HepG2 (cell line): Measurements from ENCODE around the gene MYH7B. TPM values are rescaled to one million over a fixed set of nuclear protein-coding genes. Genes with fewer than 3 reads are reported as not detected.

Experiments
- ATAC-seq: fragments of 200-7000 bp; cut with Tn5 transposase; 3 replicates; pipeline ENCODE4 v1.9.1; 2020; ENCODE audit warnings: mild to moderate bottlenecking, moderate library complexity
- BruUV-seq: library from RNA; stranded (reverse); fragments of 400-500 nt; replicated peaks from 2 replicates; lab custom pipeline; 2021; lab: Mats Ljungman, UMichigan
- CTCF ChIA-PET: fragments of 300-600 bp; formaldehyde crosslinking; extraction: SDS; loops from one replicate; lab custom pipeline; 2021; ENCODE audit warnings: low total read pairs, inconsistent platforms, low intra/inter-chr PET ratio; lab: Yijun Ruan, JAX
- POLR2A ChIA-PET: fragments of 350-600 bp; sonication (Branson Sonifier 250); formaldehyde crosslinking; loops from one replicate; lab custom pipeline; 2020; ENCODE audit warnings: antibody characterized with exemption, inconsistent platforms; lab: Yijun Ruan, JAX
- DNase-seq: peaks from one replicate; pipeline ENCODE4 v3.0.0-alpha.2; 2015; ENCODE audit warnings: low spot score
- FAIRE-seq: peaks from 3 replicates; lab custom pipeline; 2011; peaks lifted over from hg19 to GRCh38; lab: Jason Lieb, UNC
- H2AFZ ChIP-seq: one replicate; pipeline ENCODE4 v1.6.1; 2011; ENCODE audit warnings: low read length, inconsistent platforms
- H3K27ac ChIP-seq: fragments of 300-600 bp; 3 replicates; pipeline ENCODE4 v1.8.0; 2011; ENCODE audit warnings: mixed run types, mild to moderate bottlenecking, mixed read lengths, low read length, inconsistent platforms; ENCODE audit not compliant: insufficient read depth; ENCODE audit errors: extremely low read length
- H3K27me3 ChIP-seq, 2 experiments: fragments of 200-600 bp in 1 of 2; 2 replicates in 1 of 2; 3 replicates in 1 of 2; pipeline versions ENCODE4 v1.6.0 to v1.8.0; 2011; ENCODE audit warnings: low read length in 2 of 2, mild to moderate bottlenecking in 2 of 2, moderate library complexity in 2 of 2, inconsistent platforms in 1 of 2; ENCODE audit not compliant: insufficient read depth in 2 of 2, control insufficient read depth in 1 of 2
- H3K36me3 ChIP-seq, 2 experiments: fragments of 200-600 bp in 1 of 2; replicated peaks in 1 of 2; 2 replicates in 1 of 2; 3 replicates in 1 of 2; pipeline versions ENCODE4 v1.5.1 to v1.8.0; 2011; ENCODE audit warnings: low read length in 2 of 2, inconsistent platforms in 1 of 2; ENCODE audit not compliant: insufficient read depth in 2 of 2, control insufficient read depth in 1 of 2
- H3K4me1 ChIP-seq: 2 replicates; pipeline ENCODE4 v1.5.1; 2012; ENCODE audit warnings: low read length, inconsistent platforms; ENCODE audit not compliant: insufficient read depth
- H3K4me2 ChIP-seq: 2 replicates; pipeline ENCODE4 v1.6.0; 2011; ENCODE audit warnings: low read depth, low read length, inconsistent platforms
- H3K4me3 ChIP-seq, 3 experiments: fragments of 200-600 bp in 1 of 3; sonication (generic), shearing (Covaris generic) in 1 of 3; replicated peaks in 1 of 3; 2 replicates each; pipeline ENCODE4 v1.5.1; 2011 to 2016; ENCODE audit warnings: low read length in 3 of 3, inconsistent platforms in 2 of 3, low read depth in 2 of 3, mild to moderate bottlenecking in 2 of 3, control low read depth in 1 of 3, mixed read lengths in 1 of 3; ENCODE audit not compliant: insufficient read depth in 1 of 3
- H3K79me2 ChIP-seq: one replicate; pipeline ENCODE4 v1.6.1; 2011; ENCODE audit warnings: low read length, inconsistent platforms; ENCODE audit not compliant: insufficient read depth
- H3K9ac ChIP-seq: 2 replicates; pipeline ENCODE4 v1.6.0; 2011; ENCODE audit warnings: mild to moderate bottlenecking, low read depth, low read length, inconsistent platforms; ENCODE audit not compliant: insufficient read depth
- H3K9me3 ChIP-seq: 2 replicates; pipeline ENCODE4 v1.5.1; 2012; ENCODE audit warnings: mild to moderate bottlenecking, low read length
- H4K20me1 ChIP-seq: 2 replicates; pipeline ENCODE4 v1.6.0; 2011; ENCODE audit warnings: inconsistent platforms, mild to moderate bottlenecking, low read length, moderate library complexity; ENCODE audit not compliant: insufficient read depth
- AKNA ChIP-seq: sonication (generic); formaldehyde crosslinking; IDR thresholded peaks from 2 replicates; pipeline ENCODE4 v1.4.0; 2020; ENCODE audit warnings: missing genetic modification reagents, borderline replicate concordance
- FOXP4 ChIP-seq: sonication (generic); formaldehyde crosslinking; IDR thresholded peaks from 2 replicates; pipeline ENCODE4 v1.4.0; 2020; ENCODE audit warnings: missing genetic modification reagents
- IRF9 ChIP-seq: sonication (generic); formaldehyde crosslinking; IDR thresholded peaks from 2 replicates; pipeline ENCODE4 v1.8.0; 2022; ENCODE audit warnings: missing genetic modification reagents, mild to moderate bottlenecking, borderline replicate concordance
- MAFG ChIP-seq: sonication (generic); formaldehyde crosslinking; IDR thresholded peaks from 2 replicates; pipeline ENCODE4 v1.5.1; 2020; ENCODE audit warnings: mild to moderate bottlenecking, missing genetic modification reagents
- NFKBIZ ChIP-seq: IDR thresholded peaks from 2 replicates; pipeline ENCODE4 v1.6.1; 2018; ENCODE audit warnings: missing genetic modification reagents, missing compliant biosample characterization
- POLR2A ChIP-seq, 2 experiments: IDR thresholded peaks; 2 replicates each; pipeline ENCODE4 v1.6.1; 2011; ENCODE audit warnings: low read depth in 2 of 2, low read length in 2 of 2, mild to moderate bottlenecking in 1 of 2, moderate library complexity in 1 of 2; ENCODE audit not compliant: insufficient read depth in 1 of 2
- PREB ChIP-seq: sonication (generic); formaldehyde crosslinking; IDR thresholded peaks from 2 replicates; pipeline ENCODE4 v1.4.0; 2020; ENCODE audit warnings: missing genetic modification reagents
- SAFB2 ChIP-seq: sonication (generic); formaldehyde crosslinking; IDR thresholded peaks from 2 replicates; pipeline ENCODE4 v1.5.1; 2020; ENCODE audit warnings: missing genetic modification reagents, low read depth, mild to moderate bottlenecking, borderline replicate concordance
- TCF7L2 ChIP-seq: IDR thresholded peaks from 2 replicates; pipeline ENCODE4 v1.6.1; 2011; ENCODE audit warnings: mild to moderate bottlenecking, low read depth, low read length, moderate library complexity
- ZEB1 ChIP-seq: IDR thresholded peaks from 2 replicates; pipeline ENCODE4 v1.6.1; 2012; ENCODE audit warnings: mild to moderate bottlenecking, low read depth, inconsistent platforms; ENCODE audit not compliant: insufficient replicate concordance
- ZNF260 ChIP-seq: sonication (generic); formaldehyde crosslinking; IDR thresholded peaks from 2 replicates; pipeline ENCODE4 v1.4.0; 2020; ENCODE audit warnings: missing genetic modification reagents, low read depth, mild to moderate bottlenecking, borderline replicate concordance
- ZNF660 ChIP-seq: sonication (generic); formaldehyde crosslinking; IDR thresholded peaks from 2 replicates; pipeline ENCODE4 v1.5.1; 2020; ENCODE audit warnings: mild to moderate bottlenecking, low read depth, missing genetic modification reagents, borderline replicate concordance
- WGBS: methylation state at CpG from one replicate; pipeline ENCODE4 v1.1.6; 2017; ENCODE audit warnings: low lambda C conversion rate; 5-methylcytosine and 5-hydroxymethylcytosine counted together
- in situ Hi-C: cut with HindIII; loops from 2 replicates; pipeline ENCODE4 v1.10.0; 2017; ENCODE audit warnings: low pct_unique_long_range_greater_than_20kb; ENCODE audit not compliant: extremely low pct_ligation_motif_present
- intact Hi-C: fragments of 100-400 bp; cut with micrococcal nuclease; formaldehyde crosslinking; loops from one replicate; pipeline ENCODE4 v1.10.0; 2022; ENCODE audit not compliant: unreplicated experiment
- polyA plus RNA-seq, 8 experiments: library from polyadenylated mRNA; depleted of rRNA in 3 of 8; stranded (reverse) in 7 of 8; unstranded in 1 of 8; fragments of >200 nt; fragmentation: Illumina TruSeq in 4 of 8; extraction: Trizol in 4 of 8; gene quantifications; 2 replicates each; pipeline versions ENCODE4 v1.2.1 to v1.2.3, GENCODE V29; 2011 to 2016; ENCODE audit warnings: low read depth in 4 of 8, missing spikeins in 1 of 8, mixed read lengths in 1 of 8; ENCODE audit not compliant: insufficient read depth in 1 of 8
- total RNA-seq, 5 experiments: library from RNA; depleted of rRNA; stranded (reverse); fragments of >200 nt; fragmentation: Illumina TruSeq; extraction: Trizol; gene quantifications; 2 replicates each; pipeline ENCODE4 v1.2.3, GENCODE V29; 2016; ENCODE audit warnings: low read depth in 1 of 5

MYH7B gene
- total and polyA plus RNA-seq, 2 of the 13 experiments (the other 11 are each of a cell fraction or from before 2014, with no cell fraction given) = 0.05 to 0.20 TPM

- H3K9ac ChIP-seq = no peak overlapping the region
- no peaks in the 10 kb centered on the region for H3K9me3 ChIP-seq
- H3K4me1 ChIP-seq = peaks cover 22% of the 10 kb centered on the region
- intact Hi-C loops = no loop called here
- 30% methylated on average over 4 of the region's 4 CpGs for WGBS
- H2AFZ ChIP-seq = no peak overlapping the region
- no peaks in the 10 kb centered on the region for H3K36me3 ChIP-seq
- no peak overlapping the region for H3K27ac ChIP-seq
- H3K4me2 ChIP-seq = no peak overlapping the region
- H4K20me1 ChIP-seq = no peaks in the 10 kb centered on the region
- no TSS peak for BruUV-seq
- ATAC-seq (no peak), DNase-seq (no peak), FAIRE-seq (no peak)
- ChIA-PET POLR2A (interaction anchor here (0.7 kb wide), 1 partner anchor 26 kb away, joined by 3 read pairs; no protein-coding TSS in a partner anchor), CTCF (no interaction called here)
- peaks cover 2 to 16% of the 10 kb centered on the region in 2 experiments; a peak in 2 of 5 replicates for H3K27me3 ChIP-seq
- in situ Hi-C loops = no loop called here
- H3K79me2 ChIP-seq = no peaks in the 10 kb centered on the region
- H3K4me3 ChIP-seq = no peak overlapping the region
- no peak for TF ChIP-seq FOXP4 (CRISPR knock-in tag)
- TF ChIP-seq ZEB1 = no peak
- TF ChIP-seq SAFB2 (CRISPR knock-in tag) = no peak
- TF ChIP-seq PREB (CRISPR knock-in tag) = no peak
- no peak for TF ChIP-seq TCF7L2
- no peak for TF ChIP-seq POLR2A (IDR thresholded peaks at IDR 0.05; ENCODE audit: insufficient read depth in 1 of 2, low read depth in 2 of 2, low read length in 2 of 2)
- no peak for TF ChIP-seq AKNA (CRISPR knock-in tag)
- no peak for TF ChIP-seq MAFG (CRISPR knock-in tag)
- TF ChIP-seq IRF9 = no peak
- TF ChIP-seq ZNF660 (CRISPR knock-in tag) = no peak
- no peak for TF ChIP-seq ZNF260 (CRISPR knock-in tag)
- TF ChIP-seq NFKBIZ = no peak
Measured at GRCh38 chr20:34974246-34974645, 18.6 kb downstream of the MYH7B start.
